DOHH2 (cell line): ENCODE results near the gene UAP1L1.

ENCODE experiments used
- EZH2phosphoT487 ChIP-seq: fragments of 200-600 bp; sonication (generic); IDR thresholded peaks from 2 replicates; pipeline ENCODE4 v1.6.1; 2017; ENCODE audit warnings: borderline replicate concordance, mild to moderate bottlenecking, antibody characterized with exemption, low read length, moderate library complexity, mixed read lengths
- TF ChIP-seq, protein P1 (sequence below): fragments of 200-600 bp; sonication (generic); IDR thresholded peaks from one replicate; pipeline ENCODE4 v1.5.1; 2014; ENCODE audit warnings: antibody characterized with exemption, mild to moderate bottlenecking, low read depth, low read length; ENCODE audit not compliant: poor library complexity, severe bottlenecking

DNA sequence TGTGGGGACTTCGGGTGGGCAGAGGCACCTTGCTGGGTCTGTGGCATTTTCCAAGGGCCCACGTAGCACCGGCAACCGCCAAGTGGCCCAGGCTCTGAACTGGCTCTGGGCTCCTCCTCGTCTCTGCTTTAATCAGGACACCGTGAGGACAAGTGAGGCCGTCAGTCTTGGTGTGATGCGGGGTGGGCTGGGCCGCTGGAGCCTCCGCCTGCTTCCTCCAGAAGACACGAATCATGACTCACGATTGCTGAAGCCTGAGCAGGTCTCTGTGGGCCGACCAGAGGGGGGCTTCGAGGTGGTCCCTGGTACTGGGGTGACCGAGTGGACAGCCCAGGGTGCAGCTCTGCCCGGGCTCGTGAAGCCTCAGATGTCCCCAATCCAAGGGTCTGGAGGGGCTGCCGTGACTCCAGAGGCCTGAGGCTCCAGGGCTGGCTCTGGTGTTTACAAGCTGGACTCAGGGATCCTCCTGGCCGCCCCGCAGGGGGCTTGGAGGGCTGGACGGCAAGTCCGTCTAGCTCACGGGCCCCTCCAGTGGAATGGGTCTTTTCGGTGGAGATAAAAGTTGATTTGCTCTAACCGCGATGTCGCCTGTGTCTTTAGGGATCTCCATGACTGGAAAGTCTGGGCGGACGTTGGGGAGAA, 31.4 kb downstream of the UAP1L1 start:
- TF ChIP-seq, protein P1, sequence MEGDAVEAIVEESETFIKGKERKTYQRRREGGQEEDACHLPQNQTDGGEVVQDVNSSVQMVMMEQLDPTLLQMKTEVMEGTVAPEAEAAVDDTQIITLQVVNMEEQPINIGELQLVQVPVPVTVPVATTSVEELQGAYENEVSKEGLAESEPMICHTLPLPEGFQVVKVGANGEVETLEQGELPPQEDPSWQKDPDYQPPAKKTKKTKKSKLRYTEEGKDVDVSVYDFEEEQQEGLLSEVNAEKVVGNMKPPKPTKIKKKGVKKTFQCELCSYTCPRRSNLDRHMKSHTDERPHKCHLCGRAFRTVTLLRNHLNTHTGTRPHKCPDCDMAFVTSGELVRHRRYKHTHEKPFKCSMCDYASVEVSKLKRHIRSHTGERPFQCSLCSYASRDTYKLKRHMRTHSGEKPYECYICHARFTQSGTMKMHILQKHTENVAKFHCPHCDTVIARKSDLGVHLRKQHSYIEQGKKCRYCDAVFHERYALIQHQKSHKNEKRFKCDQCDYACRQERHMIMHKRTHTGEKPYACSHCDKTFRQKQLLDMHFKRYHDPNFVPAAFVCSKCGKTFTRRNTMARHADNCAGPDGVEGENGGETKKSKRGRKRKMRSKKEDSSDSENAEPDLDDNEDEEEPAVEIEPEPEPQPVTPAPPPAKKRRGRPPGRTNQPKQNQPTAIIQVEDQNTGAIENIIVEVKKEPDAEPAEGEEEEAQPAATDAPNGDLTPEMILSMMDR = no peak
- no peak for TF ChIP-seq EZH2phosphoT487
